ENCODE measurements around the gene STEAP3. TPM values are rescaled to one million over a fixed set of nuclear protein-coding genes. Genes with fewer than 3 reads are reported as not detected.

The STEAP3 gene
- total RNA-seq, 4 donors from 2014 or later: 2.3 to 5.9 (median 3.7) TPM

- no peaks in the 10 kb centered on the region for H3K9me3 ChIP-seq
- DNase-seq: no peak
- no peak overlapping the region for H3K4me3 ChIP-seq
- no peaks in the 10 kb centered on the region for H3K27me3 ChIP-seq
- TF ChIP-seq CTCF (IDR thresholded peaks at IDR 0.05) (no peak), POLR2A (IDR thresholded peaks at IDR 0.05) (no peak)
- H3K4me1 ChIP-seq: no peaks in the 10 kb centered on the region
- no peaks in the 10 kb centered on the region for H3K36me3 ChIP-seq
- intact Hi-C loops (cut with DNase I; ENCODE audit: low total_unique reads): no loop called here
- H3K27ac ChIP-seq: no peak overlapping the region
Measured at GRCh38 chr2:119263025-119263424, 39.4 kb downstream of the STEAP3 start.

- Histone ChIP-seq H3K27ac (no peak overlapping the region), H3K36me3 (no peaks in the 10 kb centered on the region), H3K9me3 (no peaks in the 10 kb centered on the region), H3K27me3 (no peaks in the 10 kb centered on the region), H3K4me1 (no peaks in the 10 kb centered on the region), H3K4me3 (no peak overlapping the region)
- DNase-seq: no peak
- intact Hi-C loops (cut with DNase I; ENCODE audit: low total_unique reads): no loop called here
- TF ChIP-seq CTCF (IDR thresholded peaks at IDR 0.05) (no peak), POLR2A (IDR thresholded peaks at IDR 0.05) (no peak)
Measured at GRCh38 chr2:119263656-119264055, 40.0 kb downstream of the STEAP3 start.

- H3K4me1 ChIP-seq: no peaks in the 10 kb centered on the region
- H3K27ac ChIP-seq: no peak overlapping the region
- intact Hi-C loops (cut with DNase I; ENCODE audit: low total_unique reads): no loop called here
- H3K9me3 ChIP-seq: no peaks in the 10 kb centered on the region
- no peak overlapping the region for H3K4me3 ChIP-seq
- H3K27me3 ChIP-seq: no peaks in the 10 kb centered on the region
- DNase-seq: no peak
- TF ChIP-seq POLR2A (IDR thresholded peaks at IDR 0.05) (no peak), CTCF (IDR thresholded peaks at IDR 0.05) (peak; percentile 18 to 29 (median 23))
- H3K36me3 ChIP-seq: no peaks in the 10 kb centered on the region
Measured at GRCh38 chr2:119264781-119265692, 41.4 kb downstream of the STEAP3 start.

GRCh38 chr2:119265693-119266066 lies 42.0 kb downstream of the STEAP3 start:
- H3K4me3 ChIP-seq: no peak overlapping the region
- no peaks in the 10 kb centered on the region for H3K36me3 ChIP-seq
- no peaks in the 10 kb centered on the region for H3K4me1 ChIP-seq
- H3K27ac ChIP-seq: no peak overlapping the region
- DNase-seq: no peak
- no peaks in the 10 kb centered on the region for H3K27me3 ChIP-seq
- TF ChIP-seq CTCF (IDR thresholded peaks at IDR 0.05) (no peak), POLR2A (IDR thresholded peaks at IDR 0.05) (no peak)
- intact Hi-C loops (cut with DNase I; ENCODE audit: low total_unique reads): no loop called here
- no peaks in the 10 kb centered on the region for H3K9me3 ChIP-seq

GRCh38 chr2:119266091-119266589 lies 42.5 kb downstream of the STEAP3 start:
- H3K27me3 ChIP-seq: no peaks in the 10 kb centered on the region
- no peak overlapping the region for H3K4me3 ChIP-seq
- H3K9me3 ChIP-seq: no peaks in the 10 kb centered on the region
- no peaks in the 10 kb centered on the region for H3K36me3 ChIP-seq
- H3K4me1 ChIP-seq: no peaks in the 10 kb centered on the region
- no peak overlapping the region for H3K27ac ChIP-seq
- TF ChIP-seq POLR2A (IDR thresholded peaks at IDR 0.05): no peak
- no peak for TF ChIP-seq CTCF (IDR thresholded peaks at IDR 0.05)
- DNase-seq: no peak
- intact Hi-C loops (cut with DNase I; ENCODE audit: low total_unique reads): no loop called here
